Measurements from ENCODE around the gene GLE1. TPM values are rescaled to one million over a fixed set of nuclear protein-coding genes. Genes with fewer than 3 reads are reported as not detected.

GLE1 gene
- total RNA-seq, 1 experiment from 2014 or later, result 36.6 TPM

DNA sequence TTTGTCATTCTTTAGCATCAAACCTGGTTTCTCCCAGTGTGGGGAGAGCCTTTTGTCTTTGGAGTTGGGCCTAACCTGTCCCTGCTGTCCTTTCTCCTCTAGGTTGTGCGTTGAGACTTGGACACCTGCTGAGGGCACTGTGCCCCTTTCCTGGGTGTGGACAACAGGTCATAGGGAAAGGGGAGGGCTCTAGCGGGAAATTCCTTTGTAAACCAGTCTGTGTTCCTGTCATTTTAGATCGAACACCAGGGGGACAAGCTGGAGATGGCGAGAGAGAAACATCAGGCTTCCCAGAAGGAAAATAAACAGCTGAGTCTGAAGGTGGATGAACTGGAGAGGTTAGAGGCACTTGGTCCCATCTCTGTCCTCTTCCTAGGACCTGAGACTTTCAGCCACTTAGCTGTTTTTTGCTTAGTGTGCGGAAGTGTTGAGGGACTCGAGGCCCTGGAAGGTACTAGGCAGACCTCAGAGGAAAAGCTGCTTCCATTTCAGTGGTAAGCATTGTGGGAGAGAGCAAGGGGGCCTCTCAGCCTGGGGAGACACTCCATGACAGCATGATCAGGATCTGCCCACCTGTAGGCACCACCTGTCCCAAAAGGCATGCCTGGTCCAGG lies 8.6 kb upstream of the GLE1 start:
- H3K4me3 ChIP-seq (replicated peaks in 1 of 2; ENCODE audit: low read depth in 1 of 2, low read length in 2 of 2), result no peak overlapping the region
- ATAC-seq (peak; percentile 76), DNase-seq (ENCODE audit: low read depth, low spot score) (peak; percentile 7)
- H3K9me2 ChIP-seq (ENCODE audit: insufficient read depth), result no peaks in the 10 kb centered on the region
- H3K9ac ChIP-seq (ENCODE audit: low read length), result no peak overlapping the region
- H3K4me2 ChIP-seq (ENCODE audit: low read length), result no peak overlapping the region
- H3K9me3 ChIP-seq (ENCODE audit: control insufficient read depth in 1 of 2, insufficient read depth in 1 of 2, low read depth in 1 of 2, low read length in 2 of 2), result no peaks in the 10 kb centered on the region
- ChIA-PET RAD21 (ENCODE audit: low non-redundant PET in 1 of 2, low total read pairs in 2 of 2, uncharacterized antibody in 2 of 2, unreplicated experiment in 2 of 2) (no interaction called here), CTCF (interaction anchor here (1.3 kb wide), 1 partner anchor 9 kb away, joined by 3 read pairs; the partner anchor contains the start of gene GLE1), POLR2A (no interaction called here)
- H3K27me3 ChIP-seq (ENCODE audit: insufficient read depth, low read length), result no peaks in the 10 kb centered on the region
- peaks cover 2 to 6% of the 10 kb centered on the region in 2 experiments; a peak in 2 of 4 replicates for H3K4me1 ChIP-seq (ENCODE audit: control insufficient read depth in 1 of 2, insufficient read depth in 2 of 2, low read length in 2 of 2)
- peaks cover 40 to 52% of the 10 kb centered on the region in 2 experiments for H3K36me3 ChIP-seq (ENCODE audit: control insufficient read depth in 1 of 2, insufficient read depth in 2 of 2, low read length in 2 of 2)
- no peaks in the 10 kb centered on the region for H4K20me1 ChIP-seq (ENCODE audit: insufficient read depth)
- intact Hi-C loops (cut with micrococcal nuclease), result no loop called here
- no peak overlapping the region for H2AFZ ChIP-seq (ENCODE audit: low read depth, low read length, poor library complexity, severe bottlenecking)
- H3K79me2 ChIP-seq (ENCODE audit: insufficient read depth, low read length), result no peaks in the 10 kb centered on the region
- BruUV-seq (replicated peaks), result no TSS peak
- H3K27ac ChIP-seq (ENCODE audit: low read depth, low read length), result no peak overlapping the region
- TF ChIP-seq RAD21 (IDR thresholded peaks at IDR 0.05; ENCODE audit: low read depth), result peak; percentile 28; the same call in 1 of the 2 replicates
- TF ChIP-seq CBX3 (IDR thresholded peaks at IDR 0.05; ENCODE audit: low read depth), result no peak
- TF ChIP-seq, protein P1, sequence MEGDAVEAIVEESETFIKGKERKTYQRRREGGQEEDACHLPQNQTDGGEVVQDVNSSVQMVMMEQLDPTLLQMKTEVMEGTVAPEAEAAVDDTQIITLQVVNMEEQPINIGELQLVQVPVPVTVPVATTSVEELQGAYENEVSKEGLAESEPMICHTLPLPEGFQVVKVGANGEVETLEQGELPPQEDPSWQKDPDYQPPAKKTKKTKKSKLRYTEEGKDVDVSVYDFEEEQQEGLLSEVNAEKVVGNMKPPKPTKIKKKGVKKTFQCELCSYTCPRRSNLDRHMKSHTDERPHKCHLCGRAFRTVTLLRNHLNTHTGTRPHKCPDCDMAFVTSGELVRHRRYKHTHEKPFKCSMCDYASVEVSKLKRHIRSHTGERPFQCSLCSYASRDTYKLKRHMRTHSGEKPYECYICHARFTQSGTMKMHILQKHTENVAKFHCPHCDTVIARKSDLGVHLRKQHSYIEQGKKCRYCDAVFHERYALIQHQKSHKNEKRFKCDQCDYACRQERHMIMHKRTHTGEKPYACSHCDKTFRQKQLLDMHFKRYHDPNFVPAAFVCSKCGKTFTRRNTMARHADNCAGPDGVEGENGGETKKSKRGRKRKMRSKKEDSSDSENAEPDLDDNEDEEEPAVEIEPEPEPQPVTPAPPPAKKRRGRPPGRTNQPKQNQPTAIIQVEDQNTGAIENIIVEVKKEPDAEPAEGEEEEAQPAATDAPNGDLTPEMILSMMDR (IDR thresholded peaks at IDR 0.05 in 2 of 3, conservative IDR thresholded peaks at IDR 0.05 in 1 of 3; ENCODE audit: borderline replicate concordance in 1 of 3, insufficient read depth in 1 of 3, low read depth in 2 of 3, low read length in 2 of 3), result peak in 1 of 3 experiments; percentile 21; a peak in 1 of 6 replicates
- TF ChIP-seq JUND (IDR thresholded peaks at IDR 0.05), result no peak
- no peak for TF ChIP-seq SIN3A (IDR thresholded peaks at IDR 0.05; ENCODE audit: low read depth)
- TF ChIP-seq, protein P2, sequence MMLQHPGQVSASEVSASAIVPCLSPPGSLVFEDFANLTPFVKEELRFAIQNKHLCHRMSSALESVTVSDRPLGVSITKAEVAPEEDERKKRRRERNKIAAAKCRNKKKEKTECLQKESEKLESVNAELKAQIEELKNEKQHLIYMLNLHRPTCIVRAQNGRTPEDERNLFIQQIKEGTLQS (IDR thresholded peaks at IDR 0.05), result no peak
- no peak for TF ChIP-seq POLR2AphosphoS5 (IDR thresholded peaks at IDR 0.05; ENCODE audit: low read depth, low read length)
- no peak for TF ChIP-seq SRF (IDR thresholded peaks at IDR 0.05; ENCODE audit: low read depth)
- TF ChIP-seq CEBPB (IDR thresholded peaks at IDR 0.05; ENCODE audit: low read depth), result no peak
- no peak for TF ChIP-seq SP1 (IDR thresholded peaks at IDR 0.05; ENCODE audit: low read depth)
- TF ChIP-seq EZH2 (IDR thresholded peaks at IDR 0.05), result no peak
- TF ChIP-seq FOSL1 (IDR thresholded peaks at IDR 0.05; ENCODE audit: low read depth), result no peak
- no peak for TF ChIP-seq POLR2A (IDR thresholded peaks at IDR 0.05; ENCODE audit: borderline replicate concordance, extremely low read depth, insufficient read depth, insufficient read length)
- TF ChIP-seq EZH2phosphoT487 (IDR thresholded peaks at IDR 0.05; ENCODE audit: borderline replicate concordance), result no peak
